ENCODE results near the gene CNOT10. TPM values are rescaled to one million over a fixed set of nuclear protein-coding genes. Genes with fewer than 3 reads are reported as not detected.

The CNOT10 gene
- polyA plus RNA-seq, 1 donor (not counting 4 experiments of a cell fraction or from before 2014, with no cell fraction given) = 24.2 TPM

DNA sequence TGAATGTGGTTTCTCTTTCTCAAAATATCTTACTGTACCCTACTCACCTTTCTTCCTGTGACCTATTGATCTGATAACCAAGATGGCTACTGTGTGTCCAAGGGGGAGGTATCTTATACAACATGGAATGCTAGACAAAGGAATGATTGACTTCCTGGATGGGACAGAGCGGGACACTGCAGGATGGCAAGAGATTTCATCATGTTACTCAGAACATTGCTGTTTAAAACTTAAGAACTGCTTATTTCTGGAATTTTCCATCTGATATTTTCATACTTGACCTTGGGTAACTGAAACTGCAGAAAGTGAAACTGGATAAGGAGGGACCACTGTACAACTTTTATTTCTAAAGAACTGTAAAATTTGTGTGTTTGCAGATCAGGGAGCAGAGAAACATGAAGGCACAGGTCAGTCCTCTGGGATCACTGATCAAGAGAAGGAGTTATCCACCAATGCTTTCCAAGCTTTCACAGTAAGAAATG is 18.5 kb downstream of the CNOT10 start:
- no peak overlapping the region for H3K4me3 ChIP-seq (ENCODE audit: control insufficient read depth in 2 of 3, extremely low read depth in 1 of 3, insufficient read depth in 2 of 3, low read depth in 1 of 3, low read length in 3 of 3)
- peak; percentile 34 for FAIRE-seq
- no peaks in the 10 kb centered on the region for H3K27me3 ChIP-seq (ENCODE audit: control insufficient read depth, extremely low read depth, insufficient read depth, low read length)
- H3K9me1 ChIP-seq (ENCODE audit: control insufficient read depth, extremely low read depth, insufficient read depth, low read length) = no peaks in the 10 kb centered on the region
- no peak for DNase-seq (ENCODE audit: low read depth, low spot score)
- TF ChIP-seq EZH2 (IDR thresholded peaks at IDR 0.05; ENCODE audit: low read length) = no peak
- TF ChIP-seq CTCF (optimal IDR thresholded peaks at IDR 0.05 in 1 of 3, IDR thresholded peaks at IDR 0.05 in 1 of 3, conservative IDR thresholded peaks at IDR 0.05 in 1 of 3; ENCODE audit: extremely low read depth in 1 of 3, insufficient read depth in 2 of 3, low read length in 3 of 3) = no peak
- H3K4me1 ChIP-seq (ENCODE audit: control insufficient read depth, extremely low read depth, insufficient read depth, low read length) = peaks cover 4% of the 10 kb centered on the region
- H2AFZ ChIP-seq (ENCODE audit: control insufficient read depth, low read length) = no peak overlapping the region
- H3K4me2 ChIP-seq (ENCODE audit: control insufficient read depth, extremely low read depth, insufficient read depth, low read depth, low read length) = no peak overlapping the region
- dilution Hi-C loops (cut with MboI; ENCODE audit: extremely low pct_ligation_motif_present, low sequenced_read_pairs) = no loop called here
- no peaks in the 10 kb centered on the region for H3K9me3 ChIP-seq (ENCODE audit: control insufficient read depth, low read depth, low read length)
- H3K36me3 ChIP-seq (ENCODE audit: control insufficient read depth in 2 of 2, extremely low read depth in 1 of 2, insufficient read depth in 2 of 2, low read length in 2 of 2) = no peaks in the 10 kb centered on the region
- H3K79me2 ChIP-seq (ENCODE audit: control insufficient read depth, insufficient read depth, low read length) = peaks cover 12% of the 10 kb centered on the region
- H3K27ac ChIP-seq (ENCODE audit: control insufficient read depth, insufficient read depth, low read length) = no peak overlapping the region
- no peaks in the 10 kb centered on the region for H4K20me1 ChIP-seq (ENCODE audit: control insufficient read depth, extremely low read depth, insufficient read depth, low read length)
- H3K9ac ChIP-seq (ENCODE audit: control insufficient read depth, extremely low read depth, insufficient read depth, low read length) = no peak overlapping the region

DNA sequence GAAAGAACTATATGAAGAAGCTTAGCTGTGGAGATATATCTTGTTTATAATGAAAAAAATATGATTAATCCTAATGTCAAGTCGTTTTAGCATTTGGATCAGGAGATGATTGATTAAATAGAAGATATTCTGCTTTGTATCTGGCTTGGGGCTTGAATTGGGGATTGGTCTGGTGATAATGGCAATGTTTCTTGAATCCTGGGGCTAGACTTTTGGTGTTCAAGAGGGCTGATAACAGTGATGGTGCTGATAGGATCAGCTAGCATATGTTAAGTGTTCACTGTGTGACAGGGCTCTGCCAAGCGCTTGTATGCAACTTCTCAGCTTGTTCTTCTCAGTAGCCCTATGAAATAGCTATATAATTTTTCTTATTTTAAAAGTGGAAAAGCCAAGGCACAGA is 20.2 kb downstream of the CNOT10 start:
- no peak for FAIRE-seq
- Histone ChIP-seq H3K27me3 (ENCODE audit: control insufficient read depth, extremely low read depth, insufficient read depth, low read length) (no peaks in the 10 kb centered on the region), H3K4me1 (ENCODE audit: control insufficient read depth, extremely low read depth, insufficient read depth, low read length) (peaks cover 4% of the 10 kb centered on the region), H3K27ac (ENCODE audit: control insufficient read depth, insufficient read depth, low read length) (no peak overlapping the region), H3K4me2 (ENCODE audit: control insufficient read depth, extremely low read depth, insufficient read depth, low read depth, low read length) (no peak overlapping the region), H3K4me3 (ENCODE audit: control insufficient read depth in 2 of 3, extremely low read depth in 1 of 3, insufficient read depth in 2 of 3, low read depth in 1 of 3, low read length in 3 of 3) (no peak overlapping the region), H4K20me1 (ENCODE audit: control insufficient read depth, extremely low read depth, insufficient read depth, low read length) (no peaks in the 10 kb centered on the region), H3K9ac (ENCODE audit: control insufficient read depth, extremely low read depth, insufficient read depth, low read length) (no peak overlapping the region), H3K9me3 (ENCODE audit: control insufficient read depth, low read depth, low read length) (no peaks in the 10 kb centered on the region), H3K79me2 (ENCODE audit: control insufficient read depth, insufficient read depth, low read length) (peaks cover 4% of the 10 kb centered on the region), H3K9me1 (ENCODE audit: control insufficient read depth, extremely low read depth, insufficient read depth, low read length) (no peaks in the 10 kb centered on the region), H3K36me3 (ENCODE audit: control insufficient read depth in 2 of 2, extremely low read depth in 1 of 2, insufficient read depth in 2 of 2, low read length in 2 of 2) (peaks cover 0 to 4% of the 10 kb centered on the region in 2 experiments), H2AFZ (ENCODE audit: control insufficient read depth, low read length) (no peak overlapping the region)
- no peak for TF ChIP-seq CTCF (optimal IDR thresholded peaks at IDR 0.05 in 1 of 3, IDR thresholded peaks at IDR 0.05 in 1 of 3, conservative IDR thresholded peaks at IDR 0.05 in 1 of 3; ENCODE audit: extremely low read depth in 1 of 3, insufficient read depth in 2 of 3, low read length in 3 of 3)
- TF ChIP-seq EZH2 (IDR thresholded peaks at IDR 0.05; ENCODE audit: low read length) = no peak
- dilution Hi-C loops (cut with MboI; ENCODE audit: extremely low pct_ligation_motif_present, low sequenced_read_pairs) = no loop called here
- no peak for DNase-seq (ENCODE audit: low read depth, low spot score)

Measured in keratinocyte (primary cell).